GM12873 (cell line): ENCODE results near the gene C11orf97.

ENCODE experiments used
- TF ChIP-seq, protein P1 (sequence below): IDR thresholded peaks from 2 replicates; pipeline ENCODE4 v1.5.1; 2012; ENCODE audit warnings: low read depth, mild to moderate bottlenecking, moderate library complexity, low read length, control low read depth; ENCODE audit not compliant: insufficient read depth; ENCODE audit errors: missing control alignments

Gene C11orf97

DNA sequence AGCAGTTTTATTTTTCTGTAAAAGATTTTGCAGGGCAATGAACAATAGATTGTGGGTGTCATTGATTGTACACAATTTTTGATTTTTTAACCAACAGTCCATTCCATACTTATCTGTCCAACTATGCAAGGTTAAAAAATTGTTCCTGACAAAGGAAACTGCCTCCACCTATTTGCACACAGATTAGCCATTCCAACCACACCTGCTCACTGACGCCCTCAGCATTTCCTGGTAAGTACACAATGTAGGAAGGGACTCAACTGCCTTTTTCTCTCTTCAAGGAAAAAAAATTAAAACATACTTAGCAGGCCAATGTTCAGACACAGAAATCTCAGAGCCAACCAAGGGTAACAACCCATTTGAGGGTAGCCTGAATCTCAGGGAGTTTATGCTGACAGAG is 27.2 kb downstream of the C11orf97 start:
- TF ChIP-seq, protein P1, sequence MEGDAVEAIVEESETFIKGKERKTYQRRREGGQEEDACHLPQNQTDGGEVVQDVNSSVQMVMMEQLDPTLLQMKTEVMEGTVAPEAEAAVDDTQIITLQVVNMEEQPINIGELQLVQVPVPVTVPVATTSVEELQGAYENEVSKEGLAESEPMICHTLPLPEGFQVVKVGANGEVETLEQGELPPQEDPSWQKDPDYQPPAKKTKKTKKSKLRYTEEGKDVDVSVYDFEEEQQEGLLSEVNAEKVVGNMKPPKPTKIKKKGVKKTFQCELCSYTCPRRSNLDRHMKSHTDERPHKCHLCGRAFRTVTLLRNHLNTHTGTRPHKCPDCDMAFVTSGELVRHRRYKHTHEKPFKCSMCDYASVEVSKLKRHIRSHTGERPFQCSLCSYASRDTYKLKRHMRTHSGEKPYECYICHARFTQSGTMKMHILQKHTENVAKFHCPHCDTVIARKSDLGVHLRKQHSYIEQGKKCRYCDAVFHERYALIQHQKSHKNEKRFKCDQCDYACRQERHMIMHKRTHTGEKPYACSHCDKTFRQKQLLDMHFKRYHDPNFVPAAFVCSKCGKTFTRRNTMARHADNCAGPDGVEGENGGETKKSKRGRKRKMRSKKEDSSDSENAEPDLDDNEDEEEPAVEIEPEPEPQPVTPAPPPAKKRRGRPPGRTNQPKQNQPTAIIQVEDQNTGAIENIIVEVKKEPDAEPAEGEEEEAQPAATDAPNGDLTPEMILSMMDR = no peak

DNA sequence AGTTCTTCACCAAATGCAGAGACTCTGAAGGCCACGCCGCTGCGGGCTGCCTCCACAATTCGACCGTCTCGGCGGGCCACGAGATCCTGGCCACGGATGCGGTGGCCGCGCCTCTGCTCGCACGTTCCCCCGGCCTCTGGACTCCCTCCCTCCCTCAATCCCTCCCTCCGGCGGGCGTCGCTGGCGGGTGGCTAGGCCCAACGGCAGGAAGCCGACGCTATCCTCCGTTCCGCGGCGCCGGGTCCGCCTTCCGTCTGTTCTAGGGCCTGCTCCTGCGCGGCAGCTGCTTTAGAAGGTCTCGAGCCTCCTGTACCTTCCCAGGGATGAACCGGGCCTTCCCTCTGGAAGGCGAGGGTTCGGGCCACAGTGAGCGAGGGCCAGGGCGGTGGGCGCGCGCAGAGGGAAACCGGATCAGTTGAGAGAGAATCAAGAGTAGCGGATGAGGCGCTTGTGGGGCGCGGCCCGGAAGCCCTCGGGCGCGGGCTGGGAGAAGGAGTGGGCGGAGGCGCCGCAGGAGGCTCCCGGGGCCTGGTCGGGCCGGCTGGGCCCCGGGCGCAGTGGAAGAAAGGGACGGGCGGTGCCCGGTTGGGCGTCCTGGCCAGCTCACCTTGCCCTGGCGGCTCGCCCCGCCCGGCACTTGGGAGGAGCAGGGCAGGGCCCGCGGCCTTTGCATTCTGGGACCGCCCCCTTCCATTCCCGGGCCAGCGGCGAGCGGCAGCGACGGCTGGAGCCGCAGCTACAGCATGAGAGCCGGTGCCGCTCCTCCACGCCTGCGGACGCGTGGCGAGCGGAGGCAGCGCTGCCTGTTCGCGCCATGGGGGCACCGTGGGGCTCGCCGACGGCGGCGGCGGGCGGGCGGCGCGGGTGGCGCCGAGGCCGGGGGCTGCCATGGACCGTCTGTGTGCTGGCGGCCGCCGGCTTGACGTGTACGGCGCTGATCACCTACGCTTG is 31.7 kb downstream of the C11orf97 start, which contains the start of gene FUT4:
TSS of gene FUT4 (plus strand) at position 227 of the 951 bp plus-strand sequence. CDS start at position 440, 213 bp downstream.
- TF ChIP-seq, protein P1 = peak; percentile 5

DNA sequence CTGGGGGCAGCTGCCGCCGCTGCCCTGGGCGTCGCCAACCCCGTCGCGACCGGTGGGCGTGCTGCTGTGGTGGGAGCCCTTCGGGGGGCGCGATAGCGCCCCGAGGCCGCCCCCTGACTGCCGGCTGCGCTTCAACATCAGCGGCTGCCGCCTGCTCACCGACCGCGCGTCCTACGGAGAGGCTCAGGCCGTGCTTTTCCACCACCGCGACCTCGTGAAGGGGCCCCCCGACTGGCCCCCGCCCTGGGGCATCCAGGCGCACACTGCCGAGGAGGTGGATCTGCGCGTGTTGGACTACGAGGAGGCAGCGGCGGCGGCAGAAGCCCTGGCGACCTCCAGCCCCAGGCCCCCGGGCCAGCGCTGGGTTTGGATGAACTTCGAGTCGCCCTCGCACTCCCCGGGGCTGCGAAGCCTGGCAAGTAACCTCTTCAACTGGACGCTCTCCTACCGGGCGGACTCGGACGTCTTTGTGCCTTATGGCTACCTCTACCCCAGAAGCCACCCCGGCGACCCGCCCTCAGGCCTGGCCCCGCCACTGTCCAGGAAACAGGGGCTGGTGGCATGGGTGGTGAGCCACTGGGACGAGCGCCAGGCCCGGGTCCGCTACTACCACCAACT is 32.5 kb downstream of the C11orf97 start:
- TF ChIP-seq, protein P1 = no peak

DNA sequence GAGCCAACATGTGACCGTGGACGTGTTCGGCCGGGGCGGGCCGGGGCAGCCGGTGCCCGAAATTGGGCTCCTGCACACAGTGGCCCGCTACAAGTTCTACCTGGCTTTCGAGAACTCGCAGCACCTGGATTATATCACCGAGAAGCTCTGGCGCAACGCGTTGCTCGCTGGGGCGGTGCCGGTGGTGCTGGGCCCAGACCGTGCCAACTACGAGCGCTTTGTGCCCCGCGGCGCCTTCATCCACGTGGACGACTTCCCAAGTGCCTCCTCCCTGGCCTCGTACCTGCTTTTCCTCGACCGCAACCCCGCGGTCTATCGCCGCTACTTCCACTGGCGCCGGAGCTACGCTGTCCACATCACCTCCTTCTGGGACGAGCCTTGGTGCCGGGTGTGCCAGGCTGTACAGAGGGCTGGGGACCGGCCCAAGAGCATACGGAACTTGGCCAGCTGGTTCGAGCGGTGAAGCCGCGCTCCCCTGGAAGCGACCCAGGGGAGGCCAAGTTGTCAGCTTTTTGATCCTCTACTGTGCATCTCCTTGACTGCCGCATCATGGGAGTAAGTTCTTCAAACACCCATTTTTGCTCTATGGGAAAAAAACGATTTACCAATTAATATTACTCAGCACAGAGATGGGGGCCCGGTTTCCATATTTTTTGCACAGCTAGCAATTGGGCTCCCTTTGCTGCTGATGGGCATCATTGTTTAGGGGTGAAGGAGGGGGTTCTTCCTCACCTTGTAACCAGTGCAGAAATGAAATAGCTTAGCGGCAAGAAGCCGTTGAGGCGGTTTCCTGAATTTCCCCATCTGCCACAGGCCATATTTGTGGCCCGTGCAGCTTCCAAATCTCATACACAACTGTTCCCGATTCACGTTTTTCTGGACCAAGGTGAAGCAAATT is 33.3 kb downstream of the C11orf97 start:
- TF ChIP-seq, protein P1 = no peak

DNA sequence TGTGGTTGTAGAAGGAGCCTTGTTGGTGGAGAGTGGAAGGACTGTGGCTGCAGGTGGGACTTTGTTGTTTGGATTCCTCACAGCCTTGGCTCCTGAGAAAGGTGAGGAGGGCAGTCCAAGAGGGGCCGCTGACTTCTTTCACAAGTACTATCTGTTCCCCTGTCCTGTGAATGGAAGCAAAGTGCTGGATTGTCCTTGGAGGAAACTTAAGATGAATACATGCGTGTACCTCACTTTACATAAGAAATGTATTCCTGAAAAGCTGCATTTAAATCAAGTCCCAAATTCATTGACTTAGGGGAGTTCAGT is 33.9 kb downstream of the C11orf97 start:
- TF ChIP-seq, protein P1 = no peak

DNA sequence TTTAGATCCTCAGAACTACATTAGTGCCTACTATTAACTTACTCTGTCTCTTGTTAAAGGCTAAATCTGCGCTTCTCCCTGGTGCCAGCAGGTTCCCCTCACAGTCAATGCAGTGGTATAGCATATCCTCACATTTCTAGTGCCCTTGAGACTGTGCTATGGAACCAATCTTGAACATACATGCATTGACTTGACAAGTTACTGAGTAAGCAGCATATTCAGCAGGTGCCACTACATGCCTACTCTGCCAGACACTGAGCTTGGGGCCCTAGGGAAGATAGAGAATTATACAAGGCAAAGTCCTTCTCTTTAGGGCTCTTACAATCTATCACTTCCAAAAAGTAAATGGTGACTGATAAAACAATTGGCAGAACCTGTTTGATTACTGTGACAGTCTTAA is 34.6 kb downstream of the C11orf97 start:
- TF ChIP-seq, protein P1 = no peak
